ENCODE measurements around the gene VWA2. TPM values are rescaled to one million over a fixed set of nuclear protein-coding genes. Genes with fewer than 3 reads are reported as not detected.

VWA2 gene
- total RNA-seq, 1 donor from 2014 or later = not detected

DNA sequence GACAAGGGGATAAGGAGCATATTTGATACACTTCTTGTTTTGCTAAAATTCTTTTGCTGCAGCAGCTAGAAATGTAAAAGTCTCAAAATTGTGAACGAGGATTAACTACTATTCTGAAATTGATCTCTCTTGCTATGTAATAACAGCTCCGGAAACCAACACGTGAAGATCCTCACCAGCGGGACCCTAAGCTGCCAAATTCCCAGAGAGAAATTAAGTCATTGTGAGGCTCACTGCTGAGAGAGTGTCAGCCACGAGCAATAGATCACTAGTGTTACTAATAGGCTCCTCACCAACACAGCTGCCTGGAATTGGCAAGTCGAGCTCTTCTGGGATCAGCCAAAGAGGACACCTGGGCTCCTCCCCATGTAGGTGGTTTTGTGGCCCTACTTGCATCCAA, 5.6 kb upstream of the VWA2 start:
- CTCF ChIA-PET = no interaction called here
- POLR2A ChIA-PET = no interaction called here

DNA sequence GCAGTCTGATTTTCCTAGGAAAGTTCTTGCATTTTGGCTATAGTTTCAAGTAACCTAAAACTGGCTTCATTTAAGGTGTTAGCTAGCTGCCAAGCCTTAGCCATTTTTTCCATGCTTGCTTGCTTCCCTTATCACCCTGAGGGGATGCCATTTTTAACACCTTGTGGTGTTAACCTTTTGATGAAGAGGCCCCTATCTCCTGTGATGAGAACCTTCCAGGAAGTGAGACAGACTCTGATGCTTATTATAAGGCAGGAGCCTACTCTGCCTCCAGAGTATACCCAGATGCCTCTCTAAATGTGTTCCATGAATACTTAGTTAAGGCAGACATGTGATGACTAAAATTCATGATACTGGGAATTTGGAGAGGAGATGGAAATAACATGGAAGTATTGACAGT, 4.9 kb upstream of the VWA2 start:
- H3K27me3 Mint-ChIP-seq = peaks cover 36% of the 10 kb centered on the region
- H3K4me3 Mint-ChIP-seq = no peak overlapping the region
- intact Hi-C loops (cut with micrococcal nuclease) = no loop called here
- H3K27ac Mint-ChIP-seq = no peak overlapping the region
- DNase-seq (no peak), ATAC-seq (ENCODE audit: low read depth) (no peak)
- TF ChIP-seq, protein P1, sequence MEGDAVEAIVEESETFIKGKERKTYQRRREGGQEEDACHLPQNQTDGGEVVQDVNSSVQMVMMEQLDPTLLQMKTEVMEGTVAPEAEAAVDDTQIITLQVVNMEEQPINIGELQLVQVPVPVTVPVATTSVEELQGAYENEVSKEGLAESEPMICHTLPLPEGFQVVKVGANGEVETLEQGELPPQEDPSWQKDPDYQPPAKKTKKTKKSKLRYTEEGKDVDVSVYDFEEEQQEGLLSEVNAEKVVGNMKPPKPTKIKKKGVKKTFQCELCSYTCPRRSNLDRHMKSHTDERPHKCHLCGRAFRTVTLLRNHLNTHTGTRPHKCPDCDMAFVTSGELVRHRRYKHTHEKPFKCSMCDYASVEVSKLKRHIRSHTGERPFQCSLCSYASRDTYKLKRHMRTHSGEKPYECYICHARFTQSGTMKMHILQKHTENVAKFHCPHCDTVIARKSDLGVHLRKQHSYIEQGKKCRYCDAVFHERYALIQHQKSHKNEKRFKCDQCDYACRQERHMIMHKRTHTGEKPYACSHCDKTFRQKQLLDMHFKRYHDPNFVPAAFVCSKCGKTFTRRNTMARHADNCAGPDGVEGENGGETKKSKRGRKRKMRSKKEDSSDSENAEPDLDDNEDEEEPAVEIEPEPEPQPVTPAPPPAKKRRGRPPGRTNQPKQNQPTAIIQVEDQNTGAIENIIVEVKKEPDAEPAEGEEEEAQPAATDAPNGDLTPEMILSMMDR (IDR thresholded peaks at IDR 0.05) = no peak
- peaks cover 7% of the 10 kb centered on the region for H3K4me1 Mint-ChIP-seq
- no peaks in the 10 kb centered on the region for H3K9me3 Mint-ChIP-seq
- no peaks in the 10 kb centered on the region for H3K36me3 Mint-ChIP-seq (ENCODE audit: low read depth)
- POLR2A ChIA-PET = no interaction called here
- CTCF ChIA-PET = no interaction called here

More for the DNA sequence above, 5.6 kb upstream of the VWA2 start:
- H3K27ac Mint-ChIP-seq = no peak overlapping the region
- DNase-seq (no peak), ATAC-seq (ENCODE audit: low read depth) (no peak)
- no peaks in the 10 kb centered on the region for H3K9me3 Mint-ChIP-seq
- H3K4me1 Mint-ChIP-seq = peaks cover under 1% of the 10 kb centered on the region
- TF ChIP-seq, protein P1 (IDR thresholded peaks at IDR 0.05) = no peak
- intact Hi-C loops (cut with micrococcal nuclease) = no loop called here
- no peaks in the 10 kb centered on the region for H3K36me3 Mint-ChIP-seq (ENCODE audit: low read depth)
- H3K4me3 Mint-ChIP-seq = no peak overlapping the region
- H3K27me3 Mint-ChIP-seq = peaks cover 30% of the 10 kb centered on the region

DNA sequence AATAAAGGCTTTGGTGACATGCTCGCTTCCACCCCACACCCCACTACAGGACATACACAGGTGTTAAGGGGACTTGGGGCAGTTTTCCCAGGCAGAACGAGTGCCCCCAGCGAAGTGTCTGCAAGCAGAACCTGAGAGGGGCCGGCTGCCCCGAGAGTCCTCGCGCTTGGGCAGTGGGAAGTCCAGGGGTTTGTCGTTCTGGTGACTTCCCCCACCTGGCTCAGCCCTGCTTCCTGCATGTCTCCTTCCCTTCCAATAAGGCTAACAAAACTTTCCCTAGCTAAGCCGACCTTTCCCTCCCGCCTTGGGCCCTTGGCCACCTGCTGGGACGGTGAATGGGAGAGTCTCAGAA, 916 bp downstream of the VWA2 start:
- Mint-ChIP-seq H3K9me3 (no peaks in the 10 kb centered on the region), H3K27ac (no peak overlapping the region), H3K4me1 (peaks cover 8% of the 10 kb centered on the region), H3K27me3 (peaks cover 49% of the 10 kb centered on the region), H3K36me3 (ENCODE audit: low read depth) (no peaks in the 10 kb centered on the region), H3K4me3 (peak overlapping the region; percentile 49)
- no peak for ATAC-seq (ENCODE audit: low read depth)
- intact Hi-C loops (cut with micrococcal nuclease) = loop anchor here (1.0 kb wide), 2 partner anchors 441 to 535 kb away; no protein-coding TSS in a partner anchor
- TF ChIP-seq, protein P1 (IDR thresholded peaks at IDR 0.05) = no peak
- ChIA-PET POLR2A (no interaction called here), CTCF (no interaction called here)
- DNase-seq = no peak

DNA sequence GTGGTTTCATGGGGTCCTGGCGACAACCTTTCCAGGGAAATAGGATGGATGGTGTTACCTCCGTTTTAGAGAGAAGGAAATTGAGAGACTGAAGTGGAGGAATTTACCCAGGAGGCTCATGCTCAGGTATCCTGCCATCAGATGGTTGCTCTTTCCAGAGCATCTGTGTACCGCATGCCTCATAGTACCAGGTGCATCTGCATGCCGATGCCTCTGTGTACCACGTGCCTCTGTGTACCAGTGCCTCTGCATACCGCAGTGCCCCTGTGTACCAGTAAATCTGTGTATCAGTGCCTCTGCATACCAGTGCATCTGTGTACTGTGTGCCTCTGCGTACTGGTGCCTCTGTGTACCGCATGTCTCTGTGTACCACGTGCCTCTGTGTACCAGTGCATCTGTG, 3.2 kb downstream of the VWA2 start:
- Mint-ChIP-seq H3K36me3 (ENCODE audit: low read depth) (no peaks in the 10 kb centered on the region), H3K4me3 (no peak overlapping the region), H3K27ac (no peak overlapping the region), H3K4me1 (peaks cover 8% of the 10 kb centered on the region), H3K27me3 (peaks cover 39% of the 10 kb centered on the region), H3K9me3 (no peaks in the 10 kb centered on the region)
- POLR2A ChIA-PET = no interaction called here
- intact Hi-C loops (cut with micrococcal nuclease) = no loop called here
- CTCF ChIA-PET = no interaction called here
- no peak for ATAC-seq (ENCODE audit: low read depth)
- TF ChIP-seq, protein P1 (IDR thresholded peaks at IDR 0.05) = no peak
- DNase-seq = no peak

DNA sequence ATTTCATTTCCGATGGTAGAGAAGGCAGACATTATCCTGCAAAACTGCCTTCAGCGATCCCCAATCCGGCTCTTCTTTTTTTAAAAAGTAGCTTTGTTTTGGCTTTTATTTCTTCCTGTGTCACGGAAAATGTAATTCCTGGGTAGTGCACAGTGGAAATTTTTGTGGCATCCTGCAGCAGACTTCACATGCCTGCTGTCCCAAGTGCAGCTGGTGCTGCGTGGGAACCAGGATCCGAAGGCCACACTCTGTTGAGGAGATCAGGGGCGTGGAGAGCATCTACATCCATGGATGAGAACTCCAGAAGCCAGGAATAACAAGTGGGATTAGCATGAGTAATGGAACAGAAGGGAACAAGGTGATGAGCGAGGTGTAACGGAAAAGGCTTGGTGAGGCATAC, 4.6 kb downstream of the VWA2 start:
- ATAC-seq (ENCODE audit: low read depth) (no peak), DNase-seq (no peak)
- Mint-ChIP-seq H3K36me3 (ENCODE audit: low read depth) (no peaks in the 10 kb centered on the region), H3K27me3 (peaks cover 36% of the 10 kb centered on the region), H3K4me1 (peaks cover 6% of the 10 kb centered on the region), H3K27ac (no peak overlapping the region), H3K4me3 (no peak overlapping the region), H3K9me3 (no peaks in the 10 kb centered on the region)
- TF ChIP-seq, protein P1 (IDR thresholded peaks at IDR 0.05) = no peak
- intact Hi-C loops (cut with micrococcal nuclease) = no loop called here
- ChIA-PET CTCF (no interaction called here), POLR2A (no interaction called here)

All from activated B cell treated with CpG ODN at 0.5 μM for 24 hours (primary cell).